ENCODE measurements around the gene FAM222B. TPM values are rescaled to one million over a fixed set of nuclear protein-coding genes. Genes with fewer than 3 reads are reported as not detected.

Gene FAM222B
- total and polyA plus RNA-seq, 9 of the 15 experiments (the other 6 are each of a cell fraction or from before 2014, with no cell fraction given), result 4.0 to 34.6 (median 7.5) TPM

DNA sequence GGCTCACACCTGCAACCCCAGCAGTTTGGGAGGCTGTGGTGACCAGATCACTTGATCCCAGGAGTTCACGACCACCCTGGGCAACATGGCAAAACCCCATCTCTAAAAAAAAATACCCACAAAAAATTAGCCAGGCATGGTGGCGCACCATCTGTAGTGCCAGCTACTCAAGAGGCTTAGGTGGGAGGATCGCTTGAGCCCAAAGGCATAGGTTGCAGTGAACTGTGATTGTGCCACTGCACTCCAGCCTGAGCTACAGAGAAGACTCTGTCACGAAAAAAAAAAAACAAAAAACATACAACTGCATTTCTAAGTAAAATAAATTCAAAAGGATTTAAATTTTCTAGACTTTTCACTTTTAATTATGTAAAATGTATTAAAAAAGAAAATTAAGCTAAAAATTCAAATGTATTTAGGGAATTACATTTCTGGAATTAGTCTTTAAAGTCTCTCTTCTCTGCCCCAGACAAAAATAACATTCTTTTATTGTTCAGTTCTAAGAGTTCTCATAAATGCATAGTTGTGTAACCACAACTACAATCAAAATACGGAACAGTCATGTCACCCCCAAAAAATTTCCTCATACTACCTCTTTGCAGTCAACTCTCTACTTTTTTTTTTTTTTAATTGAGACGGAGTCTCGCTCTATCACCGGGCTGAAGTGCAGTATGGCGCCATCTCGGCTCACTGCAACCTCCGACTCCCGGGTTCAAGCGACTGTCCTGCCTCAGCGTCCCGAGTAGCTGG is 14.1 kb downstream of the FAM222B start:
- no peaks in the 10 kb centered on the region for H3K9me3 ChIP-seq (replicated peaks; ENCODE audit: control insufficient read depth, insufficient read depth, low read depth, low read length)
- in situ Hi-C loops (cut with MboI), result no loop called here
- ATAC-seq (peak; percentile 30), FAIRE-seq (no peak), DNase-seq (ENCODE audit: extremely low read depth in 1 of 4, low spot score in 3 of 4) (no peak)
- H3K9me1 ChIP-seq (ENCODE audit: control insufficient read depth, insufficient read depth, low read length), result no peaks in the 10 kb centered on the region
- BruUV-seq (replicated peaks), result no TSS peak
- peaks cover 3% of the 10 kb centered on the region; the same call in 1 of the 2 replicates for H4K20me1 ChIP-seq (replicated peaks; ENCODE audit: control insufficient read depth, insufficient read depth, low read length)
- TF ChIP-seq POLR2A (conservative IDR thresholded peaks at IDR 0.05) (0 out of 2 replicates have a peak, but pooled peaks have one; percentile 36), BACH1 (tag; IDR thresholded peaks at IDR 0.05) (no peak)
- no peak overlapping the region for H3K4me3 ChIP-seq
- peaks cover 88% of the 10 kb centered on the region for H3K79me2 ChIP-seq (ENCODE audit: control insufficient read depth, insufficient read depth, low read length)
- ChIA-PET POLR2A (interaction anchor here (0.5 to 2.7 kb wide), 5 partner anchors 9 to 216 kb away, joined by 3 to 27 read pairs (median 4); partner anchors contain the start of gene FAM222B), CTCF (ENCODE audit: low intra/inter-chr PET ratio) (no interaction called here)
- H3K4me1 ChIP-seq (replicated peaks in 1 of 2; ENCODE audit: control insufficient read depth in 2 of 2, insufficient read depth in 2 of 2, low read length in 2 of 2), result peaks cover 12 to 20% of the 10 kb centered on the region in 2 experiments; a peak in 4 of 5 replicates
- WGBS (ENCODE audit: insufficient coverage, low coverage, missing lambda C conversion rate), result 82% methylated on average over 15 of the region's 15 CpGs
- no peaks in the 10 kb centered on the region for H3K27me3 ChIP-seq (ENCODE audit: control insufficient read depth in 2 of 2, insufficient read depth in 2 of 2, low read length in 2 of 2)
- no peak overlapping the region for H3K27ac ChIP-seq (ENCODE audit: extremely low read depth, low read depth, low read length)
- intact Hi-C loops (cut with micrococcal nuclease), result no loop called here
- peak overlapping the region in 1 of 2 experiments; percentile 77; a peak in 1 of 4 replicates for H3K9ac ChIP-seq (ENCODE audit: insufficient read depth in 1 of 2, low read depth in 2 of 2, low read length in 2 of 2)
- no peak overlapping the region for H2AFZ ChIP-seq (ENCODE audit: low read depth, low read length)
- no peak overlapping the region for H3K4me2 ChIP-seq (ENCODE audit: insufficient read depth, low read length)
- peaks cover 41% of the 10 kb centered on the region for H3K36me3 ChIP-seq (ENCODE audit: control insufficient read depth, insufficient read depth, low read length)

DNA sequence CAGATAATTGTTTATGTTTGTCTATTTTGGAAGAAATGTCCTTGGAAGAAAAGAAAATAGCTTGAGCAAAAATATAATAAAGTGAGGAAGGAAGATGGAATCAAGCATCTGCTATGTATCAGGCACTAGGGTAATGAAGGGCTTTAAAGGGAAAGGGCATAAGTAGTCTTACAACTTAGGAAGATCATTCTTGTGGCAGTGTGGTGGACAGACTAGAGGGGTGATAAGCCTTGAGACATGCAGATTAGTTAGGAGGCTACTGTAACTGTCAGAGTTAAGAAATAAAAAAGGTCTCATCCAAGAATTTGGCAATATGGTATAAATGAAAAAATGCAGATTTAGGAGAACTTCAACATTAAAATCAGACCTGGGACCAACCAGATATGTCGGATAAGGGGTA is 14.9 kb downstream of the FAM222B start:
- H4K20me1 ChIP-seq (replicated peaks; ENCODE audit: control insufficient read depth, insufficient read depth, low read length), result peaks cover 3% of the 10 kb centered on the region; the same call in 1 of the 2 replicates
- H3K27me3 ChIP-seq (ENCODE audit: control insufficient read depth in 2 of 2, insufficient read depth in 2 of 2, low read length in 2 of 2), result no peaks in the 10 kb centered on the region
- 46% methylated on average over 1 of the region's 1 CpG for WGBS (ENCODE audit: insufficient coverage, low coverage, missing lambda C conversion rate)
- H3K9me3 ChIP-seq (replicated peaks; ENCODE audit: control insufficient read depth, insufficient read depth, low read depth, low read length), result no peaks in the 10 kb centered on the region
- intact Hi-C loops (cut with micrococcal nuclease) (no loop called here), in situ Hi-C loops (cut with MboI) (no loop called here)
- no peak overlapping the region for H3K9ac ChIP-seq (ENCODE audit: insufficient read depth in 1 of 2, low read depth in 2 of 2, low read length in 2 of 2)
- H2AFZ ChIP-seq (ENCODE audit: low read depth, low read length), result no peak overlapping the region
- DNase-seq (ENCODE audit: extremely low read depth in 1 of 4, low spot score in 3 of 4) (peak in 2 of 4 experiments; percentile 41), FAIRE-seq (peak; percentile 37), ATAC-seq (peak; percentile 79)
- peak overlapping the region; percentile 45; the same call in 1 of the 3 replicates for H3K27ac ChIP-seq (ENCODE audit: extremely low read depth, low read depth, low read length)
- H3K4me2 ChIP-seq (ENCODE audit: insufficient read depth, low read length), result no peak overlapping the region
- no peaks in the 10 kb centered on the region for H3K9me1 ChIP-seq (ENCODE audit: control insufficient read depth, insufficient read depth, low read length)
- H3K79me2 ChIP-seq (ENCODE audit: control insufficient read depth, insufficient read depth, low read length), result peaks cover 87% of the 10 kb centered on the region
- ChIA-PET POLR2A (interaction anchor here (0.7 to 2.7 kb wide), 6 partner anchors 8 to 108 kb away, joined by 3 to 27 read pairs (median 4); partner anchors contain the start of genes FAM222B and RPL23A), CTCF (ENCODE audit: low intra/inter-chr PET ratio) (no interaction called here)
- no peak overlapping the region for H3K4me3 ChIP-seq
- H3K36me3 ChIP-seq (ENCODE audit: control insufficient read depth, insufficient read depth, low read length), result peaks cover 45% of the 10 kb centered on the region
- peaks cover 12 to 20% of the 10 kb centered on the region in 2 experiments; a peak in 4 of 5 replicates for H3K4me1 ChIP-seq (replicated peaks in 1 of 2; ENCODE audit: control insufficient read depth in 2 of 2, insufficient read depth in 2 of 2, low read length in 2 of 2)
- BruUV-seq (replicated peaks), result no TSS peak
- TF ChIP-seq MGA (IDR thresholded peaks at IDR 0.05), result no peak

All from K562 (cell line).